SK-N-SH treated with all-trans-retinoic acid at 6 μM for 48 hours (cell line): ENCODE results near the gene STK4.

Experiments used
- ATAC-seq: fragments of 200-7000 bp; cut with Tn5 transposase; 3 replicates; pipeline ENCODE4 v1.9.1; 2020; ENCODE audit warnings: mild to moderate bottlenecking, moderate library complexity
- ARNTL ChIP-seq: fragments of 450-650 bp; formaldehyde crosslinking; IDR thresholded peaks from 2 replicates; pipeline ENCODE4 v1.5.0; 2020; ENCODE audit warnings: low read depth, mild to moderate bottlenecking, moderate library complexity, borderline replicate concordance
- BACH2 ChIP-seq: fragments of 250-450 bp; sonication (Bioruptor Pico); IDR thresholded peaks from 2 replicates; pipeline ENCODE4 v1.9.0; 2021; ENCODE audit warnings: mild to moderate bottlenecking, borderline replicate concordance
- CREB5 ChIP-seq: fragments of 250-450 bp; sonication (Bioruptor Pico); IDR thresholded peaks from 2 replicates; pipeline ENCODE4 v1.5.1; 2020; ENCODE audit warnings: low read depth, mild to moderate bottlenecking, moderate library complexity
- CSRNP3 ChIP-seq: fragments of 250-450 bp; sonication (Bioruptor Pico); IDR thresholded peaks from 2 replicates; pipeline ENCODE4 v1.5.1; 2021; ENCODE audit warnings: mild to moderate bottlenecking, moderate library complexity
- ESRRG ChIP-seq: fragments of 250-450 bp; sonication (Bioruptor Pico); IDR thresholded peaks from 2 replicates; pipeline ENCODE4 v1.6.1; 2021; ENCODE audit warnings: mild to moderate bottlenecking
- GLIS3 ChIP-seq: fragments of 250-450 bp; sonication (Bioruptor Pico); IDR thresholded peaks from 2 replicates; pipeline ENCODE4 v1.5.0; 2020; ENCODE audit warnings: mild to moderate bottlenecking, moderate library complexity
- ISL1 ChIP-seq: fragments of 250-450 bp; sonication (Bioruptor Pico); IDR thresholded peaks from 2 replicates; pipeline ENCODE4 v2.1.2; 2022; ENCODE audit warnings: mild to moderate bottlenecking, moderate library complexity
- OSR1 ChIP-seq: fragments of 250-450 bp; sonication (Bioruptor Pico); IDR thresholded peaks from 2 replicates; pipeline ENCODE4 v1.8.0; 2022; ENCODE audit warnings: moderate library complexity, mild to moderate bottlenecking, inconsistent platforms
- PATZ1 ChIP-seq: fragments of 250-450 bp; sonication (Bioruptor Pico); IDR thresholded peaks from 2 replicates; pipeline ENCODE4 v1.8.0; 2020; ENCODE audit warnings: mild to moderate bottlenecking, moderate library complexity, borderline replicate concordance
- POU6F1 ChIP-seq: fragments of 250-450 bp; sonication (Bioruptor Pico); IDR thresholded peaks from 2 replicates; pipeline ENCODE4 v1.8.0; 2021; ENCODE audit warnings: low read depth, mild to moderate bottlenecking, moderate library complexity, borderline replicate concordance
- PPARA ChIP-seq: fragments of 250-450 bp; sonication (Bioruptor Pico); IDR thresholded peaks from 2 replicates; pipeline ENCODE4 v1.5.0; 2020; ENCODE audit warnings: mild to moderate bottlenecking, borderline replicate concordance
- RARB ChIP-seq: fragments of 250-450 bp; sonication (Bioruptor Pico); IDR thresholded peaks from 2 replicates; pipeline ENCODE4 v1.8.0; 2021; ENCODE audit warnings: mild to moderate bottlenecking, moderate library complexity
- SNAI2 ChIP-seq: fragments of 250-450 bp; sonication (Bioruptor Pico); IDR thresholded peaks from 2 replicates; pipeline ENCODE4 v1.5.0; 2020; ENCODE audit warnings: mild to moderate bottlenecking, moderate library complexity
- TOX ChIP-seq: fragments of 250-450 bp; sonication (Bioruptor Pico); IDR thresholded peaks from 2 replicates; pipeline ENCODE4 v1.8.0; 2021; ENCODE audit warnings: mild to moderate bottlenecking, moderate library complexity, borderline replicate concordance
- TSHZ2 ChIP-seq: fragments of 250-450 bp; sonication (Bioruptor Pico); IDR thresholded peaks from 2 replicates; pipeline ENCODE4 v1.5.0; 2020; ENCODE audit warnings: mild to moderate bottlenecking, moderate library complexity
- ZC3H10 ChIP-seq: fragments of 250-450 bp; sonication (Bioruptor Pico); IDR thresholded peaks from 2 replicates; pipeline ENCODE4 v1.5.1; 2021; ENCODE audit warnings: mild to moderate bottlenecking, moderate library complexity
- ZFP30 ChIP-seq: fragments of 450-650 bp; formaldehyde crosslinking; IDR thresholded peaks from 2 replicates; pipeline ENCODE4 v1.5.0; 2022; ENCODE audit warnings: mild to moderate bottlenecking, moderate library complexity
- ZNF565 ChIP-seq: fragments of 450-650 bp; formaldehyde crosslinking; conservative IDR thresholded peaks from 2 replicates; pipeline ENCODE4 v1.5.0; 2020; ENCODE audit warnings: low read depth, mild to moderate bottlenecking, moderate library complexity
- ZNF70 ChIP-seq: fragments of 450-650 bp; formaldehyde crosslinking; IDR thresholded peaks from 2 replicates; pipeline ENCODE4 v1.5.0; 2020; ENCODE audit warnings: mild to moderate bottlenecking, moderate library complexity
- ZNF8 ChIP-seq: fragments of 450-650 bp; formaldehyde crosslinking; IDR thresholded peaks from 2 replicates; pipeline ENCODE4 v1.5.0; 2020; ENCODE audit warnings: mild to moderate bottlenecking, moderate library complexity

The STK4 gene

GRCh38 chr20:45051204-45052060 lies 85.1 kb downstream of the STK4 start:
- TF ChIP-seq ZNF70 (CRISPR knock-in tag) (no peak), POU6F1 (CRISPR knock-in tag) (no peak), CREB5 (CRISPR knock-in tag) (no peak), RARB (CRISPR knock-in tag) (no peak), TOX (no peak), CSRNP3 (no peak), ESRRG (CRISPR knock-in tag) (no peak), PATZ1 (CRISPR knock-in tag) (no peak), ISL1 (CRISPR knock-in tag) (no peak), ZFP30 (no peak), ZNF565 (CRISPR knock-in tag) (no peak), SNAI2 (CRISPR knock-in tag) (no peak), OSR1 (CRISPR knock-in tag) (no peak), ZNF8 (CRISPR knock-in tag) (no peak), PPARA (CRISPR knock-in tag) (no peak), ZC3H10 (CRISPR knock-in tag) (no peak), GLIS3 (no peak), ARNTL (CRISPR knock-in tag) (no peak), BACH2 (CRISPR knock-in tag) (no peak), TSHZ2 (CRISPR knock-in tag) (no peak)
- TF ChIP-seq, all 23 proteins: peak for 0

GRCh38 chr20:45052698-45053429 lies 86.6 kb downstream of the STK4 start:
- ATAC-seq, result peak; percentile 87
- TF ChIP-seq ZNF70 (CRISPR knock-in tag), result no peak
- TF ChIP-seq ISL1 (CRISPR knock-in tag), result peak; percentile 89
- TF ChIP-seq POU6F1 (CRISPR knock-in tag), result no peak
- TF ChIP-seq, all 23 proteins: peak for 1

More at GRCh38 chr20:45051204-45052060, 85.1 kb downstream of the STK4 start:
- ATAC-seq, result no peak
